NB4 (cell line): ENCODE measurements around the gene AP1S2.

ENCODE experiments used
- DNase-seq: peaks from one replicate; pipeline ENCODE4 v3.0.0; 2010; ENCODE audit warnings: low read depth
- H3K4me3 ChIP-seq: one replicate; pipeline ENCODE4 v1.5.1; 2011; ENCODE audit warnings: mild to moderate bottlenecking, low read depth, low read length, moderate library complexity
- MYC ChIP-seq: IDR thresholded peaks from 2 replicates; pipeline ENCODE4 v1.6.1; 2011; ENCODE audit warnings: low read depth, low read length
- POLR2A ChIP-seq: IDR thresholded peaks from 2 replicates; pipeline ENCODE4 v1.6.1; 2011; ENCODE audit warnings: mild to moderate bottlenecking; ENCODE audit not compliant: insufficient read length; ENCODE audit errors: extremely low read depth
- TF ChIP-seq, protein P1 (sequence below): IDR thresholded peaks from 2 replicates; pipeline ENCODE4 v1.6.1; 2011; ENCODE audit warnings: low read depth, low read length
- TF ChIP-seq, protein P2 (sequence below): IDR thresholded peaks from one replicate; pipeline ENCODE4 v1.5.1; 2012; ENCODE audit warnings: low read depth, low read length

AP1S2 gene

GRCh38 chrX:15870310-15870709, 15.7 kb upstream of the AP1S2 start:
- TF ChIP-seq MYC (no peak), POLR2A (no peak)
- TF ChIP-seq, protein P1, sequence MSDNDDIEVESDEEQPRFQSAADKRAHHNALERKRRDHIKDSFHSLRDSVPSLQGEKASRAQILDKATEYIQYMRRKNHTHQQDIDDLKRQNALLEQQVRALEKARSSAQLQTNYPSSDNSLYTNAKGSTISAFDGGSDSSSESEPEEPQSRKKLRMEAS = no peak
- TF ChIP-seq, protein P2, sequence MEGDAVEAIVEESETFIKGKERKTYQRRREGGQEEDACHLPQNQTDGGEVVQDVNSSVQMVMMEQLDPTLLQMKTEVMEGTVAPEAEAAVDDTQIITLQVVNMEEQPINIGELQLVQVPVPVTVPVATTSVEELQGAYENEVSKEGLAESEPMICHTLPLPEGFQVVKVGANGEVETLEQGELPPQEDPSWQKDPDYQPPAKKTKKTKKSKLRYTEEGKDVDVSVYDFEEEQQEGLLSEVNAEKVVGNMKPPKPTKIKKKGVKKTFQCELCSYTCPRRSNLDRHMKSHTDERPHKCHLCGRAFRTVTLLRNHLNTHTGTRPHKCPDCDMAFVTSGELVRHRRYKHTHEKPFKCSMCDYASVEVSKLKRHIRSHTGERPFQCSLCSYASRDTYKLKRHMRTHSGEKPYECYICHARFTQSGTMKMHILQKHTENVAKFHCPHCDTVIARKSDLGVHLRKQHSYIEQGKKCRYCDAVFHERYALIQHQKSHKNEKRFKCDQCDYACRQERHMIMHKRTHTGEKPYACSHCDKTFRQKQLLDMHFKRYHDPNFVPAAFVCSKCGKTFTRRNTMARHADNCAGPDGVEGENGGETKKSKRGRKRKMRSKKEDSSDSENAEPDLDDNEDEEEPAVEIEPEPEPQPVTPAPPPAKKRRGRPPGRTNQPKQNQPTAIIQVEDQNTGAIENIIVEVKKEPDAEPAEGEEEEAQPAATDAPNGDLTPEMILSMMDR = no peak

DNA sequence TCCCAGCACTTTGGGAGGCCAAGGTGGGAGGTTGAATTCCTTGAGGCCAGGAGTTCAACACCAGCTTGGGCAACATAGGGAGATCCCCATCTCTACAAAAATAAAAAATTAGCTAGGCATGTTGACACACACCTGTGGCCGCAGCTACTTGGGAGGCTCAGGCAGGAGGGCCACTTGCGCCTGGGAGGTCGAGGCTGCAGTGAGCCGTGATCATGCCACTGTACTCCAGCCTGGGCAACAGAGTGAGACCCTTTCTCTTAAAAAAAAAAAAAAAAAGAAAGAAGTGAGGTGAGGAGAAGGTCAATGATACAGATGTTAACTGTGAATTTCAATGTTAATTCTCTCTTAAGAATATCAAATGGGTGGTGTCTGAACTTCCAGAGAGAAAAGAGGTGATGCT, 15.1 kb upstream of the AP1S2 start:
- no peak for DNase-seq
- no peak for TF ChIP-seq POLR2A
- TF ChIP-seq MYC = no peak
- TF ChIP-seq, protein P1 = no peak
- TF ChIP-seq, protein P2 = no peak

More at GRCh38 chrX:15870310-15870709, 15.7 kb upstream of the AP1S2 start:
- DNase-seq = no peak
- H3K4me3 ChIP-seq = no peak overlapping the region

GRCh38 chrX:15866147-15866546, 11.5 kb upstream of the AP1S2 start:
- TF ChIP-seq, protein P2 = no peak
- TF ChIP-seq MYC (no peak), POLR2A (no peak)
- TF ChIP-seq, protein P1 = no peak
- no peak overlapping the region for H3K4me3 ChIP-seq
- DNase-seq = peak; percentile 7

More for the DNA sequence above, 15.1 kb upstream of the AP1S2 start:
- H3K4me3 ChIP-seq = no peak overlapping the region

DNA sequence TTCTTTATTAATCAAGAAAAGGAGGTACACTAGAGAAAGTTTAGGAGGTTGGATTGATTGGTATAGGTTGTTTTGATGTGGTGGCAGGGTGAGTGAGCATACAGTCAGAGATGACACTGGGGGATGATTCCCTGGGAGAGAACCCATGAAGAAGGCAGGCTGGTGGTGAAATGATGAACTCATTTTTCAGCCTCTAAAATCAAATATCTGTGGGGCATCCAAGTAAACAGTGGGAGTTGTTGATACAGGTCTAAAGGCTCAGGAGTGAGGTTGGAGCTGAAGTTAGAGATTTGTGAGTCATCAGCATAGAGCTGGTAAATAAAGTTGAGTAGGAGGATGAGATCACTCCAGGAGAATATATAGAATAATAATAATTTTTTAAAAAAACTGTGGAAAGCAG, 10.0 kb upstream of the AP1S2 start:
- no peak overlapping the region for H3K4me3 ChIP-seq
- TF ChIP-seq POLR2A (no peak), MYC (no peak)
- TF ChIP-seq, protein P1 = no peak
- TF ChIP-seq, protein P2 = no peak
- DNase-seq = no peak

GRCh38 chrX:15864023-15864422, 9.4 kb upstream of the AP1S2 start:
- DNase-seq = no peak
- H3K4me3 ChIP-seq = no peak overlapping the region
- TF ChIP-seq, protein P1 = no peak
- TF ChIP-seq, protein P2 = no peak
- TF ChIP-seq POLR2A = no peak
- TF ChIP-seq MYC = no peak
